ENCODE measurements around the gene CTF1. TPM values are rescaled to one million over a fixed set of nuclear protein-coding genes. Genes with fewer than 3 reads are reported as not detected.

CTF1 gene
- total RNA-seq, 1 donor from 2014 or later, result 5.2 TPM

- no peaks in the 10 kb centered on the region for H3K27me3 ChIP-seq (ENCODE audit: insufficient read depth, low read length)
- DNase-seq (ENCODE audit: low read depth) (no peak), FAIRE-seq (no peak)
- H3K79me2 ChIP-seq (ENCODE audit: insufficient read depth, low read length), result no peaks in the 10 kb centered on the region
- Mint-ChIP-seq H3K4me1 (ENCODE audit: low read depth, unreplicated experiment) (no peaks in the 10 kb centered on the region), H3K27me3 (ENCODE audit: low read depth, unreplicated experiment) (no peaks in the 10 kb centered on the region), H3K9me3 (ENCODE audit: unreplicated experiment) (no peaks in the 10 kb centered on the region), H3K36me3 (ENCODE audit: low read depth, unreplicated experiment) (peaks cover 2% of the 10 kb centered on the region), H3K27ac (ENCODE audit: unreplicated experiment) (no peak overlapping the region), H3K4me3 (ENCODE audit: unreplicated experiment) (no peak overlapping the region)
- H3K4me3 ChIP-seq (ENCODE audit: insufficient read depth, low read depth, low read length), result no peak overlapping the region
- H3K9ac ChIP-seq (ENCODE audit: low read length), result no peak overlapping the region
- peaks cover 3% of the 10 kb centered on the region for H3K36me3 ChIP-seq (ENCODE audit: insufficient read depth, low read length)
- H3K4me1 ChIP-seq (ENCODE audit: insufficient read depth, low read length), result no peaks in the 10 kb centered on the region
- no peak overlapping the region for H3K4me2 ChIP-seq (ENCODE audit: low read length)
- H3K27ac ChIP-seq (ENCODE audit: low read depth, low read length), result no peak overlapping the region
- H2AFZ ChIP-seq (ENCODE audit: low read depth, low read length), result no peak overlapping the region
- H3K9me3 ChIP-seq (ENCODE audit: insufficient read depth, low read depth, low read length), result no peaks in the 10 kb centered on the region
- H4K20me1 ChIP-seq (ENCODE audit: insufficient read depth, low read length), result no peaks in the 10 kb centered on the region
- TF ChIP-seq CTCF (IDR thresholded peaks at IDR 0.05; ENCODE audit: insufficient read depth, low read depth, low read length) (no peak), EZH2 (IDR thresholded peaks at IDR 0.05; ENCODE audit: insufficient read depth, low read length) (no peak)
Measured at GRCh38 chr16:30850246-30850645, 46.2 kb upstream of the CTF1 start.

- Histone ChIP-seq H4K20me1 (ENCODE audit: insufficient read depth, low read length) (no peaks in the 10 kb centered on the region), H3K27me3 (ENCODE audit: insufficient read depth, low read length) (no peaks in the 10 kb centered on the region), H2AFZ (ENCODE audit: low read depth, low read length) (no peak overlapping the region), H3K27ac (ENCODE audit: low read depth, low read length) (no peak overlapping the region), H3K4me2 (ENCODE audit: low read length) (no peak overlapping the region), H3K9ac (ENCODE audit: low read length) (no peak overlapping the region), H3K36me3 (ENCODE audit: insufficient read depth, low read length) (peaks cover 3% of the 10 kb centered on the region), H3K4me1 (ENCODE audit: insufficient read depth, low read length) (no peaks in the 10 kb centered on the region), H3K79me2 (ENCODE audit: insufficient read depth, low read length) (no peaks in the 10 kb centered on the region), H3K4me3 (ENCODE audit: insufficient read depth, low read depth, low read length) (no peak overlapping the region), H3K9me3 (ENCODE audit: insufficient read depth, low read depth, low read length) (no peaks in the 10 kb centered on the region)
- Mint-ChIP-seq H3K4me1 (ENCODE audit: low read depth, unreplicated experiment) (peaks cover 6% of the 10 kb centered on the region), H3K4me3 (ENCODE audit: unreplicated experiment) (no peak overlapping the region), H3K9me3 (ENCODE audit: unreplicated experiment) (no peaks in the 10 kb centered on the region), H3K27ac (ENCODE audit: unreplicated experiment) (no peak overlapping the region), H3K36me3 (ENCODE audit: low read depth, unreplicated experiment) (peaks cover 5% of the 10 kb centered on the region), H3K27me3 (ENCODE audit: low read depth, unreplicated experiment) (no peaks in the 10 kb centered on the region)
- TF ChIP-seq EZH2 (IDR thresholded peaks at IDR 0.05; ENCODE audit: insufficient read depth, low read length) (no peak), CTCF (IDR thresholded peaks at IDR 0.05; ENCODE audit: insufficient read depth, low read depth, low read length) (no peak)
- DNase-seq (ENCODE audit: low read depth), result no peak
- no peak for FAIRE-seq
Measured at GRCh38 chr16:30853758-30854157, 42.7 kb upstream of the CTF1 start.

GRCh38 chr16:30858111-30858495 lies 38.3 kb upstream of the CTF1 start:
- no peak overlapping the region for H3K4me3 ChIP-seq (ENCODE audit: insufficient read depth, low read depth, low read length)
- no peak for FAIRE-seq
- peaks cover 3% of the 10 kb centered on the region for H3K9me3 Mint-ChIP-seq (ENCODE audit: unreplicated experiment)

More at GRCh38 chr16:30858111-30858495, 38.3 kb upstream of the CTF1 start:
- no peak overlapping the region for H3K27ac Mint-ChIP-seq (ENCODE audit: unreplicated experiment)
- no peaks in the 10 kb centered on the region for H3K27me3 Mint-ChIP-seq (ENCODE audit: low read depth, unreplicated experiment)
- Histone ChIP-seq H3K79me2 (ENCODE audit: insufficient read depth, low read length) (no peaks in the 10 kb centered on the region), H2AFZ (ENCODE audit: low read depth, low read length) (no peak overlapping the region), H4K20me1 (ENCODE audit: insufficient read depth, low read length) (peaks cover 4% of the 10 kb centered on the region), H3K27me3 (ENCODE audit: insufficient read depth, low read length) (no peaks in the 10 kb centered on the region), H3K36me3 (ENCODE audit: insufficient read depth, low read length) (peaks cover 3% of the 10 kb centered on the region), H3K4me2 (ENCODE audit: low read length) (no peak overlapping the region), H3K27ac (ENCODE audit: low read depth, low read length) (no peak overlapping the region), H3K9me3 (ENCODE audit: insufficient read depth, low read depth, low read length) (no peaks in the 10 kb centered on the region), H3K9ac (ENCODE audit: low read length) (no peak overlapping the region), H3K4me1 (ENCODE audit: insufficient read depth, low read length) (no peaks in the 10 kb centered on the region)
- peaks cover 10% of the 10 kb centered on the region for H3K4me1 Mint-ChIP-seq (ENCODE audit: low read depth, unreplicated experiment)
- H3K4me3 Mint-ChIP-seq (ENCODE audit: unreplicated experiment), result no peak overlapping the region
- DNase-seq (ENCODE audit: low read depth), result no peak
- TF ChIP-seq EZH2 (IDR thresholded peaks at IDR 0.05; ENCODE audit: insufficient read depth, low read length), result no peak
- no peak for TF ChIP-seq CTCF (IDR thresholded peaks at IDR 0.05; ENCODE audit: insufficient read depth, low read depth, low read length)
- H3K36me3 Mint-ChIP-seq (ENCODE audit: low read depth, unreplicated experiment), result peaks cover 12% of the 10 kb centered on the region
